DND-41 (cell line): ENCODE data around the gene PLEKHA6.

Source experiments
- ATAC-seq: fragments of 200-7000 bp; cut with Tn5 transposase; 3 replicates; pipeline ENCODE4 v1.9.1; 2021; ENCODE audit warnings: low read depth; ENCODE audit not compliant: insufficient read depth
- DNase-seq: peaks from one replicate; pipeline ENCODE4 v3.0.0-alpha.2; 2020
- H2AFZ ChIP-seq: 2 replicates; pipeline ENCODE4 v1.6.0; 2012; ENCODE audit warnings: low read depth, low read length
- H3K27ac ChIP-seq: 2 replicates; pipeline ENCODE4 v1.5.1; 2012; ENCODE audit warnings: low read length, inconsistent platforms
- H3K27me3 ChIP-seq: fragments of 200-600 bp; sonication (generic); 2 replicates; pipeline ENCODE4 v1.6.0; 2012; ENCODE audit warnings: low read length, mild to moderate bottlenecking, inconsistent platforms; ENCODE audit not compliant: insufficient read depth, poor library complexity
- H3K36me3 ChIP-seq: 2 replicates; pipeline ENCODE4 v1.5.1; 2012; ENCODE audit warnings: low read length, inconsistent platforms; ENCODE audit not compliant: insufficient read depth
- H3K4me1 ChIP-seq: 2 replicates; pipeline ENCODE4 v1.5.1; 2012; ENCODE audit warnings: mild to moderate bottlenecking, low read length; ENCODE audit not compliant: insufficient read depth
- H3K4me2 ChIP-seq: 2 replicates; pipeline ENCODE4 v1.6.0; 2012; ENCODE audit warnings: mild to moderate bottlenecking, moderate library complexity, low read length, inconsistent platforms; ENCODE audit not compliant: insufficient read depth
- H3K4me3 ChIP-seq, 2 experiments: fragments of 200-600 bp in 1 of 2; shearing (Covaris generic) in 1 of 2; 2 replicates each; pipeline ENCODE4 v1.5.1; 2012 to 2016; ENCODE audit warnings: inconsistent platforms in 2 of 2, low read length in 2 of 2, mild to moderate bottlenecking in 2 of 2, low read depth in 1 of 2, moderate library complexity in 1 of 2
- H3K79me2 ChIP-seq: 2 replicates; pipeline ENCODE4 v1.6.0; 2012; ENCODE audit warnings: low read length, inconsistent platforms; ENCODE audit not compliant: insufficient read depth
- H3K9ac ChIP-seq: 2 replicates; pipeline ENCODE4 v1.6.0; 2012; ENCODE audit warnings: low read depth, mild to moderate bottlenecking, inconsistent platforms, low read length, moderate library complexity
- H3K9me3 ChIP-seq: 2 replicates; pipeline ENCODE4 v1.5.1; 2012; ENCODE audit warnings: low read length, moderate library complexity, mild to moderate bottlenecking, inconsistent platforms; ENCODE audit not compliant: insufficient read depth, severe bottlenecking
- H4K20me1 ChIP-seq: 2 replicates; pipeline ENCODE4 v1.6.0; 2012; ENCODE audit warnings: low read length; ENCODE audit not compliant: insufficient read depth
- EZH2 ChIP-seq: IDR thresholded peaks from 3 replicates; pipeline ENCODE4 v1.6.1; 2012; ENCODE audit warnings: borderline replicate concordance, low read depth, mild to moderate bottlenecking, moderate library complexity, low read length, inconsistent platforms; ENCODE audit not compliant: severe bottlenecking
- TF ChIP-seq, protein P1 (sequence below): IDR thresholded peaks from 2 replicates; pipeline ENCODE4 v1.5.1; 2012; ENCODE audit warnings: borderline replicate concordance, low read length, moderate library complexity, mild to moderate bottlenecking; ENCODE audit not compliant: poor library complexity, severe bottlenecking; ENCODE audit errors: extremely low read depth

PLEKHA6 gene

DNA sequence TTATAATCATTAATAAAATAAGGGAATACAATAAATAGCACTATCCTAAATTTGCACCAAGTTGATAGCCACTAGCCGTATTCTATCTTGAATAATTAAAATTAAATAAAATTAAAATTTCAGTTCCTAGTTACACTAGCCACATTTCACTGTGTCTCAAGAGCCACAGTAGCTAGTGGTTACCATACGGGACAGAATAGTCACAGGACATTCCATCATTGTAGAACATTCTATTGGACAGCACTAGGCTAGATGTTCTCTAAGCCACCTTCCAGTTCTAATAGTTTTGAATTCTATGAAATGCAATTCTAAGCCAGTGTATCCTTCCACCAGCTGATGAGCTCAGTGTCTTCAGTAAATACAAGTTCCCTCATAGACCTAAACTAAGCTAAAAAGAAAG lies 74.8 kb downstream of the PLEKHA6 start:
- Histone ChIP-seq H3K36me3 (no peaks in the 10 kb centered on the region), H4K20me1 (no peaks in the 10 kb centered on the region; the same call in 1 of the 2 replicates), H3K4me1 (peaks cover 23% of the 10 kb centered on the region), H3K79me2 (no peaks in the 10 kb centered on the region), H3K4me2 (no peak overlapping the region), H3K9ac (no peak overlapping the region), H3K4me3 (no peak overlapping the region), H3K9me3 (no peaks in the 10 kb centered on the region), H3K27me3 (peaks cover 23% of the 10 kb centered on the region), H3K27ac (no peak overlapping the region), H2AFZ (no peak overlapping the region)
- TF ChIP-seq, protein P1, sequence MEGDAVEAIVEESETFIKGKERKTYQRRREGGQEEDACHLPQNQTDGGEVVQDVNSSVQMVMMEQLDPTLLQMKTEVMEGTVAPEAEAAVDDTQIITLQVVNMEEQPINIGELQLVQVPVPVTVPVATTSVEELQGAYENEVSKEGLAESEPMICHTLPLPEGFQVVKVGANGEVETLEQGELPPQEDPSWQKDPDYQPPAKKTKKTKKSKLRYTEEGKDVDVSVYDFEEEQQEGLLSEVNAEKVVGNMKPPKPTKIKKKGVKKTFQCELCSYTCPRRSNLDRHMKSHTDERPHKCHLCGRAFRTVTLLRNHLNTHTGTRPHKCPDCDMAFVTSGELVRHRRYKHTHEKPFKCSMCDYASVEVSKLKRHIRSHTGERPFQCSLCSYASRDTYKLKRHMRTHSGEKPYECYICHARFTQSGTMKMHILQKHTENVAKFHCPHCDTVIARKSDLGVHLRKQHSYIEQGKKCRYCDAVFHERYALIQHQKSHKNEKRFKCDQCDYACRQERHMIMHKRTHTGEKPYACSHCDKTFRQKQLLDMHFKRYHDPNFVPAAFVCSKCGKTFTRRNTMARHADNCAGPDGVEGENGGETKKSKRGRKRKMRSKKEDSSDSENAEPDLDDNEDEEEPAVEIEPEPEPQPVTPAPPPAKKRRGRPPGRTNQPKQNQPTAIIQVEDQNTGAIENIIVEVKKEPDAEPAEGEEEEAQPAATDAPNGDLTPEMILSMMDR: no peak
- TF ChIP-seq EZH2: no peak
- ATAC-seq (no peak), DNase-seq (no peak)

GRCh38 chr1:204283711-204284651 lies 75.7 kb downstream of the PLEKHA6 start:
- DNase-seq (no peak), ATAC-seq (no peak)
- Histone ChIP-seq H4K20me1 (no peaks in the 10 kb centered on the region; the same call in 1 of the 2 replicates), H3K36me3 (no peaks in the 10 kb centered on the region), H3K9ac (no peak overlapping the region), H3K4me1 (peaks cover 23% of the 10 kb centered on the region), H3K27ac (no peak overlapping the region), H3K4me2 (no peak overlapping the region), H3K9me3 (no peaks in the 10 kb centered on the region), H2AFZ (no peak overlapping the region), H3K27me3 (peaks cover 27% of the 10 kb centered on the region), H3K4me3 (no peak overlapping the region), H3K79me2 (no peaks in the 10 kb centered on the region)
- TF ChIP-seq, protein P1: no peak
- TF ChIP-seq EZH2: no peak

- no peak overlapping the region for H3K4me3 ChIP-seq
- H2AFZ ChIP-seq: no peak overlapping the region
- no peaks in the 10 kb centered on the region for H3K36me3 ChIP-seq
- no peak overlapping the region for H3K4me2 ChIP-seq
- H4K20me1 ChIP-seq: no peaks in the 10 kb centered on the region; the same call in 1 of the 2 replicates
- no peak overlapping the region for H3K9ac ChIP-seq
- H3K27me3 ChIP-seq: peaks cover 31% of the 10 kb centered on the region
- ATAC-seq (no peak), DNase-seq (no peak)
- H3K4me1 ChIP-seq: peaks cover 17% of the 10 kb centered on the region
- H3K9me3 ChIP-seq: no peaks in the 10 kb centered on the region
- H3K27ac ChIP-seq: no peak overlapping the region
- H3K79me2 ChIP-seq: no peaks in the 10 kb centered on the region
- TF ChIP-seq, protein P1: no peak
- no peak for TF ChIP-seq EZH2
Measured at GRCh38 chr1:204282761-204283221, 76.9 kb downstream of the PLEKHA6 start.
